OCI-LY3 (cell line): ENCODE measurements around the gene BLM.

Experiments used
- H2AFZ ChIP-seq: fragments of 200-600, 300-600 bp; shearing (Covaris generic); 2 replicates; pipeline ENCODE4 v1.6.0; 2014; ENCODE audit warnings: antibody characterized with exemption, low read depth, low read length
- H3K27ac ChIP-seq: fragments of 200-600, 300-600 bp; sonication (generic); 2 replicates; pipeline ENCODE4 v1.5.1; 2014; ENCODE audit warnings: mild to moderate bottlenecking, low read length, moderate library complexity, mixed read lengths
- H3K27me3 ChIP-seq: fragments of 200-600, 300-600 bp; sonication (generic); 2 replicates; pipeline ENCODE4 v1.6.1; 2014; ENCODE audit warnings: low read depth, low read length, mixed read lengths
- H3K36me3 ChIP-seq: fragments of 200-600, 300-600 bp; sonication (generic); replicated peaks from 2 replicates; pipeline ENCODE3; 2014; ENCODE audit warnings: low read depth, low read length, mixed read lengths
- H3K4me1 ChIP-seq: fragments of 300-600, 200-600 bp; sonication (generic); 2 replicates; pipeline ENCODE4 v1.6.1; 2014; ENCODE audit warnings: low read length, mixed read lengths
- H3K4me2 ChIP-seq: fragments of 200-600, 300-600 bp; sonication (generic); 2 replicates; pipeline ENCODE4 v1.6.1; 2014; ENCODE audit warnings: low read length, mixed read lengths
- H3K4me3 ChIP-seq: fragments of 300-600, 200-600 bp; sonication (generic); 2 replicates; pipeline ENCODE4 v1.5.1; 2014; ENCODE audit warnings: antibody characterized with exemption, mild to moderate bottlenecking, low read length, moderate library complexity
- H3K79me2 ChIP-seq: fragments of 300-600, 200-600 bp; shearing (Covaris generic); 2 replicates; pipeline ENCODE4 v1.6.1; 2014; ENCODE audit warnings: mild to moderate bottlenecking, low read length, mixed read lengths
- H3K9ac ChIP-seq: fragments of 300-600, 200-600 bp; shearing (Covaris generic); 2 replicates; pipeline ENCODE4 v1.6.0; 2014; ENCODE audit warnings: mild to moderate bottlenecking, low read length, moderate library complexity
- H3K9me3 ChIP-seq: fragments of 200-600, 300-600 bp; shearing (Covaris generic); 2 replicates; pipeline ENCODE4 v1.6.1; 2014; ENCODE audit warnings: low read length, mixed read lengths; ENCODE audit not compliant: insufficient read depth
- H4K20me1 ChIP-seq: fragments of 200-600, 300-600 bp; sonication (generic); 2 replicates; pipeline ENCODE4 v1.6.1; 2016; ENCODE audit warnings: low read length, mixed read lengths; ENCODE audit not compliant: insufficient read depth
- CTCF ChIP-seq: fragments of 200-600, 300-600 bp; sonication (generic); IDR thresholded peaks from 2 replicates; pipeline ENCODE4 v1.5.1; 2014; ENCODE audit warnings: antibody characterized with exemption, low read length, low read depth
- EZH2phosphoT487 ChIP-seq: fragments of 200-600 bp; shearing (Covaris generic); IDR thresholded peaks from 2 replicates; pipeline ENCODE4 v1.6.1; 2018; ENCODE audit warnings: antibody characterized with exemption, mixed run types, low read depth

BLM gene

GRCh38 chr15:90680371-90680935 lies 36.7 kb upstream of the BLM start:
- Histone ChIP-seq H3K9me3 (no peaks in the 10 kb centered on the region), H3K36me3 (no peaks in the 10 kb centered on the region), H2AFZ (no peak overlapping the region), H3K27ac (no peak overlapping the region), H3K79me2 (no peaks in the 10 kb centered on the region), H3K4me2 (no peak overlapping the region), H4K20me1 (no peaks in the 10 kb centered on the region), H3K9ac (no peak overlapping the region), H3K4me1 (peaks cover 2% of the 10 kb centered on the region), H3K27me3 (no peaks in the 10 kb centered on the region), H3K4me3 (no peak overlapping the region)
- TF ChIP-seq CTCF (no peak), EZH2phosphoT487 (no peak)

- no peak overlapping the region for H3K9ac ChIP-seq
- H3K27ac ChIP-seq, result no peak overlapping the region
- H3K4me2 ChIP-seq, result no peak overlapping the region
- H2AFZ ChIP-seq, result no peak overlapping the region
- no peaks in the 10 kb centered on the region for H3K36me3 ChIP-seq
- H3K4me3 ChIP-seq, result no peak overlapping the region
- TF ChIP-seq EZH2phosphoT487 (no peak), CTCF (no peak)
- H3K27me3 ChIP-seq, result no peaks in the 10 kb centered on the region
- no peaks in the 10 kb centered on the region for H3K79me2 ChIP-seq
- no peaks in the 10 kb centered on the region for H4K20me1 ChIP-seq
- no peaks in the 10 kb centered on the region for H3K9me3 ChIP-seq
- peaks cover 8% of the 10 kb centered on the region for H3K4me1 ChIP-seq
Measured at GRCh38 chr15:90681056-90681455, 36.1 kb upstream of the BLM start.

GRCh38 chr15:90681480-90681879 lies 35.7 kb upstream of the BLM start:
- H3K4me1 ChIP-seq, result peaks cover 12% of the 10 kb centered on the region
- H3K4me3 ChIP-seq, result no peak overlapping the region
- no peaks in the 10 kb centered on the region for H3K9me3 ChIP-seq
- H2AFZ ChIP-seq, result no peak overlapping the region
- no peaks in the 10 kb centered on the region for H4K20me1 ChIP-seq
- H3K36me3 ChIP-seq, result no peaks in the 10 kb centered on the region
- no peak overlapping the region for H3K27ac ChIP-seq
- H3K27me3 ChIP-seq, result no peaks in the 10 kb centered on the region
- no peaks in the 10 kb centered on the region for H3K79me2 ChIP-seq
- no peak overlapping the region for H3K4me2 ChIP-seq
- no peak overlapping the region for H3K9ac ChIP-seq
- TF ChIP-seq EZH2phosphoT487, result no peak
- no peak for TF ChIP-seq CTCF

DNA sequence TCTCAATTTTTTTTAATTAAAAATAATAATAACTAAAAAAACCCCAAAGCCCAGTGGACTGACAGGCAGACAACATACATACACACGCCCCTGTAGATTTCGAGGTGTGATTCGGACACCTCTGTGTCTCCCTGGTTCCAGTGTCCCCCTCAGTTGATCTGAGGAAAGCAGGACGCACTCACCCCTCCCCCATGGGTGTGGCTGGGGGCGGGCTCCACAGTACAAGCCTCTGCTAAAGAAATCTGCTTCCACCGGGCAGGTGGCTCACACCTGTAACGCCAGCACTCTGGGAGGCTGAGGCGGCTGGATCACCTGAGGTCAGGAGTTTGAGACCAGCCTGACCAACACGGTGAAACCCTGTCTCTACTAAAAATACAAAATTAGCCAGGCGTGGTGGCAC lies 33.8 kb upstream of the BLM start:
- Histone ChIP-seq H3K79me2 (no peaks in the 10 kb centered on the region), H3K4me1 (peaks cover 18% of the 10 kb centered on the region), H3K4me3 (no peak overlapping the region), H3K4me2 (no peak overlapping the region), H3K27me3 (no peaks in the 10 kb centered on the region), H3K36me3 (no peaks in the 10 kb centered on the region), H3K9me3 (no peaks in the 10 kb centered on the region), H3K27ac (no peak overlapping the region), H2AFZ (no peak overlapping the region), H4K20me1 (no peaks in the 10 kb centered on the region), H3K9ac (no peak overlapping the region)
- no peak for TF ChIP-seq CTCF
- TF ChIP-seq EZH2phosphoT487, result no peak
